ENCODE measurements around the gene PTGDS. TPM values are rescaled to one million over a fixed set of nuclear protein-coding genes. Genes with fewer than 3 reads are reported as not detected.

The PTGDS gene
- total and polyA plus RNA-seq, 10 donors: 134 to 1,396 (median 412) TPM

GRCh38 chr9:136942112-136942880 lies 35.0 kb upstream of the PTGDS start:
- peak in 2 of 3 donors; percentile 18 to 26 for TF ChIP-seq POLR2AphosphoS5 (IDR thresholded peaks at IDR 0.05)
- no peak for TF ChIP-seq POLR2A (IDR thresholded peaks at IDR 0.05)
- Histone ChIP-seq H3K27ac (peak overlapping the region in 2 of 8 donors; percentile 13 to 97), H3K4me3 (peak overlapping the region in 3 of 8 donors; percentile 77 to 93 (median 89)), H3K36me3 (peaks cover 7 to 53% (median 39%) of the 10 kb centered on the region in 6 donors), H3K9me3 (no peaks in the 10 kb centered on the region), H3K27me3 (replicated peaks in 1 of 7) (no peaks in the 10 kb centered on the region), H3K4me1 (peaks cover 21 to 93% (median 68%) of the 10 kb centered on the region in 6 donors)
- intact Hi-C loops (cut with DNase I; ENCODE audit: low total_unique reads): loop anchor here (10.0 kb wide), 3 partner anchors 57 to 97 kb away; partner anchors contain the start of genes AJM1, FUT7, PHPT1 and TRAF2
- DNase-seq: peak; percentile 78
- WGBS, 5 donors: 89 to 93% (median 91%) methylated on average over 22 to 60 of the region's 60 CpGs

DNA sequence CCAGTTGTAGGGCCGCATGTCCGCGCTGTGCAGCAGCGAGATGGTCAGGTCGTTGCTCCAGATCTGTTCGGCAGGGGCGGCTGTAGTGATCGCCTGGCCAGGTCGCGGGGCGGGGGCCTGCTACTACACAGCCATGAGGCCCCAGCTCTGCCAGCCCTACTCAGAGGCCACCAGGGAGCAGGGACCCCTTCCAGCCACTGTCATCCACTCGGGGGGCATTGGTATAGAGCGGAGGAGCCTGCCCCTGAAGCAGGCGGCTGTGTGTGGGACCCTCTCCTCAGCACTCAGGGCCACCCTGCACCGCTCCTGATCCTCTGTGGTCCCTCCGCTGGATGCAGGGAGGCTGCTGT lies 34.4 kb upstream of the PTGDS start:
- H3K4me1 ChIP-seq: peaks cover 24 to 93% (median 71%) of the 10 kb centered on the region in 6 donors
- no peaks in the 10 kb centered on the region for H3K9me3 ChIP-seq
- DNase-seq: no peak
- peak overlapping the region in 6 of 8 donors; percentile 77 to 93 (median 88) for H3K4me3 ChIP-seq
- peak in 1 of 3 donors; percentile 1 for TF ChIP-seq POLR2AphosphoS5 (IDR thresholded peaks at IDR 0.05)
- TF ChIP-seq, protein P1, sequence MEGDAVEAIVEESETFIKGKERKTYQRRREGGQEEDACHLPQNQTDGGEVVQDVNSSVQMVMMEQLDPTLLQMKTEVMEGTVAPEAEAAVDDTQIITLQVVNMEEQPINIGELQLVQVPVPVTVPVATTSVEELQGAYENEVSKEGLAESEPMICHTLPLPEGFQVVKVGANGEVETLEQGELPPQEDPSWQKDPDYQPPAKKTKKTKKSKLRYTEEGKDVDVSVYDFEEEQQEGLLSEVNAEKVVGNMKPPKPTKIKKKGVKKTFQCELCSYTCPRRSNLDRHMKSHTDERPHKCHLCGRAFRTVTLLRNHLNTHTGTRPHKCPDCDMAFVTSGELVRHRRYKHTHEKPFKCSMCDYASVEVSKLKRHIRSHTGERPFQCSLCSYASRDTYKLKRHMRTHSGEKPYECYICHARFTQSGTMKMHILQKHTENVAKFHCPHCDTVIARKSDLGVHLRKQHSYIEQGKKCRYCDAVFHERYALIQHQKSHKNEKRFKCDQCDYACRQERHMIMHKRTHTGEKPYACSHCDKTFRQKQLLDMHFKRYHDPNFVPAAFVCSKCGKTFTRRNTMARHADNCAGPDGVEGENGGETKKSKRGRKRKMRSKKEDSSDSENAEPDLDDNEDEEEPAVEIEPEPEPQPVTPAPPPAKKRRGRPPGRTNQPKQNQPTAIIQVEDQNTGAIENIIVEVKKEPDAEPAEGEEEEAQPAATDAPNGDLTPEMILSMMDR (IDR thresholded peaks at IDR 0.05 in 8 of 11, conservative IDR thresholded peaks at IDR 0.05 in 3 of 11): no peak
- H3K27me3 ChIP-seq (replicated peaks in 1 of 7): no peaks in the 10 kb centered on the region
- peaks cover 7 to 48% (median 39%) of the 10 kb centered on the region in 6 donors for H3K36me3 ChIP-seq
- intact Hi-C loops (cut with DNase I; ENCODE audit: low total_unique reads): loop anchor here (10.0 kb wide), 3 partner anchors 58 to 98 kb away; partner anchors contain the start of genes AJM1, FUT7, PHPT1 and TRAF2
- 90 to 100% (median 94%) methylated on average over 12 to 16 of the region's 16 CpGs for WGBS, 5 donors
- peak overlapping the region in 4 of 8 donors; percentile 94 to 97 (median 96) for H3K27ac ChIP-seq

GRCh38 chr9:136943291-136944211 lies 33.8 kb upstream of the PTGDS start:
- H3K4me1 ChIP-seq: peaks cover 28 to 94% (median 73%) of the 10 kb centered on the region in 6 donors
- peak overlapping the region; percentile 85 to 97 (median 95) for H3K27ac ChIP-seq
- H3K9me3 ChIP-seq: no peaks in the 10 kb centered on the region
- TF ChIP-seq POLR2A (IDR thresholded peaks at IDR 0.05): no peak
- TF ChIP-seq POLR2AphosphoS5 (IDR thresholded peaks at IDR 0.05): peak in 1 of 3 donors; percentile 44
- WGBS, 5 donors: 24 to 45% (median 28%) methylated on average over 5 to 61 of the region's 61 CpGs
- H3K36me3 ChIP-seq: peaks cover 7 to 46% (median 39%) of the 10 kb centered on the region in 6 donors
- peak; percentile 92 for DNase-seq
- no peaks in the 10 kb centered on the region for H3K27me3 ChIP-seq (replicated peaks in 1 of 7)
- intact Hi-C loops (cut with DNase I; ENCODE audit: low total_unique reads): loop anchor here (10.0 kb wide), 3 partner anchors 59 to 99 kb away; partner anchors contain the start of genes AJM1, FUT7, PHPT1 and TRAF2
- peak overlapping the region; percentile 72 to 93 (median 86) for H3K4me3 ChIP-seq

DNA sequence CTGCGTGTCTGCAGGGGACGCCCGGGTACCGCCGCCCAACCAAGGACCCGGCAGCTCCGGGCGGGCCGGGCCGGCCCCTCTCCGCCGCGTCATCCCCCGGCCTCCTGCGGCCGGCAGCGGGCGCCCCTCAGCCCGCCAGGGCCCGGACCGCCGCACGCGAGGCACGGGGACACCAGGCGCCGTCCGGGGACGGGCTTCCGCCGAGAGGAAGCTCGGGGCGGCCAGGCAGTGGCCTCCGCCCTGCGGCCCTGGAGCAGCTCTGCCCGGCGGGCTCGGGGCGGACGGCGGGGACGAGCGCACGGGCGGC lies 33.1 kb upstream of the PTGDS start:
- peak overlapping the region; percentile 85 to 97 (median 95) for H3K27ac ChIP-seq
- WGBS, 5 donors: 0% methylated on average over 9 to 45 of the region's 45 CpGs; no CpG with 5 or more reads in 1 of the 5 donors
- DNase-seq: no peak
- peaks cover 24 to 94% (median 74%) of the 10 kb centered on the region in 6 donors for H3K4me1 ChIP-seq
- peak overlapping the region; percentile 72 to 93 (median 86) for H3K4me3 ChIP-seq
- H3K36me3 ChIP-seq: peaks cover 7 to 43% (median 39%) of the 10 kb centered on the region in 6 donors
- intact Hi-C loops (cut with DNase I; ENCODE audit: low total_unique reads): loop anchor here (10.0 kb wide), 3 partner anchors 59 to 99 kb away; partner anchors contain the start of genes AJM1, FUT7, PHPT1 and TRAF2
- no peaks in the 10 kb centered on the region for H3K9me3 ChIP-seq
- TF ChIP-seq, protein P1 (IDR thresholded peaks at IDR 0.05 in 8 of 11, conservative IDR thresholded peaks at IDR 0.05 in 3 of 11): no peak
- TF ChIP-seq POLR2A (IDR thresholded peaks at IDR 0.05) (no peak), POLR2AphosphoS5 (IDR thresholded peaks at IDR 0.05) (no peak)
- H3K27me3 ChIP-seq (replicated peaks in 1 of 7): no peaks in the 10 kb centered on the region
